Fibroblast of mammary gland (primary cell): ENCODE measurements around the gene POLR2E.

Experiments
- DNase-seq: peaks from one replicate; pipeline ENCODE4 v3.0.0-alpha.2; 2010; ENCODE audit warnings: low read depth
- H3K4me3 ChIP-seq: 2 replicates; pipeline ENCODE4 v1.5.1; 2011; ENCODE audit warnings: low read depth, mild to moderate bottlenecking, low read length, moderate library complexity; ENCODE audit not compliant: control insufficient read depth
- CTCF ChIP-seq: conservative IDR thresholded peaks from 2 replicates; pipeline ENCODE4 v1.5.1; 2011; ENCODE audit warnings: low read depth, low read length, inconsistent platforms; ENCODE audit not compliant: control insufficient read depth, insufficient read depth

The POLR2E gene

GRCh38 chr19:1063030-1063908, 31.9 kb downstream of the POLR2E start:
- H3K4me3 ChIP-seq, result no peak overlapping the region
- peak; percentile 19 for DNase-seq
- no peak for TF ChIP-seq CTCF

- TF ChIP-seq CTCF, result no peak
- no peak for DNase-seq
- H3K4me3 ChIP-seq, result no peak overlapping the region
Observed at GRCh38 chr19:1062387-1063029, 32.7 kb downstream of the POLR2E start.

- TF ChIP-seq CTCF, result no peak
- H3K4me3 ChIP-seq, result no peak overlapping the region
- no peak for DNase-seq
Observed at GRCh38 chr19:1061987-1062386, 33.2 kb downstream of the POLR2E start.

GRCh38 chr19:1060689-1061088, 34.5 kb downstream of the POLR2E start:
- TF ChIP-seq CTCF, result no peak
- DNase-seq, result no peak
- no peak overlapping the region for H3K4me3 ChIP-seq

GRCh38 chr19:1058112-1058511, 37.1 kb downstream of the POLR2E start:
- no peak overlapping the region for H3K4me3 ChIP-seq
- no peak for TF ChIP-seq CTCF
- DNase-seq, result no peak

- peak; percentile 75 for DNase-seq
- no peak for TF ChIP-seq CTCF
- no peak overlapping the region for H3K4me3 ChIP-seq
Observed at GRCh38 chr19:1057176-1057855, 37.9 kb downstream of the POLR2E start.
